GM12865 (cell line): ENCODE results near the gene TMEM256.
"Not testable (repeated sequence)": the region's sequence is repeated elsewhere in the genome, so short reads cannot be mapped to it uniquely, and the experiment has no call there.

Experiments used
- DNase-seq: peaks from one replicate; pipeline ENCODE4 v3.0.0; 2010; ENCODE audit warnings: low read depth
- H3K4me3 ChIP-seq: 2 replicates; pipeline ENCODE4 v1.5.1; 2011; ENCODE audit warnings: mild to moderate bottlenecking, low read depth, low read length, control low read depth
- TF ChIP-seq, protein P1 (sequence below): IDR thresholded peaks from 2 replicates; pipeline ENCODE4 v1.5.1; 2011; ENCODE audit warnings: low read length, control low read depth, low read depth, inconsistent platforms; ENCODE audit not compliant: insufficient read depth; ENCODE audit errors: missing control alignments

TMEM256 gene

GRCh38 chr17:7370853-7371252 is 33.0 kb downstream of the TMEM256 start:
- no peak for DNase-seq
- TF ChIP-seq, protein P1, sequence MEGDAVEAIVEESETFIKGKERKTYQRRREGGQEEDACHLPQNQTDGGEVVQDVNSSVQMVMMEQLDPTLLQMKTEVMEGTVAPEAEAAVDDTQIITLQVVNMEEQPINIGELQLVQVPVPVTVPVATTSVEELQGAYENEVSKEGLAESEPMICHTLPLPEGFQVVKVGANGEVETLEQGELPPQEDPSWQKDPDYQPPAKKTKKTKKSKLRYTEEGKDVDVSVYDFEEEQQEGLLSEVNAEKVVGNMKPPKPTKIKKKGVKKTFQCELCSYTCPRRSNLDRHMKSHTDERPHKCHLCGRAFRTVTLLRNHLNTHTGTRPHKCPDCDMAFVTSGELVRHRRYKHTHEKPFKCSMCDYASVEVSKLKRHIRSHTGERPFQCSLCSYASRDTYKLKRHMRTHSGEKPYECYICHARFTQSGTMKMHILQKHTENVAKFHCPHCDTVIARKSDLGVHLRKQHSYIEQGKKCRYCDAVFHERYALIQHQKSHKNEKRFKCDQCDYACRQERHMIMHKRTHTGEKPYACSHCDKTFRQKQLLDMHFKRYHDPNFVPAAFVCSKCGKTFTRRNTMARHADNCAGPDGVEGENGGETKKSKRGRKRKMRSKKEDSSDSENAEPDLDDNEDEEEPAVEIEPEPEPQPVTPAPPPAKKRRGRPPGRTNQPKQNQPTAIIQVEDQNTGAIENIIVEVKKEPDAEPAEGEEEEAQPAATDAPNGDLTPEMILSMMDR, result no peak
- no peak overlapping the region for H3K4me3 ChIP-seq

- TF ChIP-seq, protein P1, result no peak
- H3K4me3 ChIP-seq, result no peak overlapping the region
- DNase-seq, result no peak
These were observed 34.1 kb downstream of the TMEM256 start for GRCh38 chr17:7369825-7370224.

DNA sequence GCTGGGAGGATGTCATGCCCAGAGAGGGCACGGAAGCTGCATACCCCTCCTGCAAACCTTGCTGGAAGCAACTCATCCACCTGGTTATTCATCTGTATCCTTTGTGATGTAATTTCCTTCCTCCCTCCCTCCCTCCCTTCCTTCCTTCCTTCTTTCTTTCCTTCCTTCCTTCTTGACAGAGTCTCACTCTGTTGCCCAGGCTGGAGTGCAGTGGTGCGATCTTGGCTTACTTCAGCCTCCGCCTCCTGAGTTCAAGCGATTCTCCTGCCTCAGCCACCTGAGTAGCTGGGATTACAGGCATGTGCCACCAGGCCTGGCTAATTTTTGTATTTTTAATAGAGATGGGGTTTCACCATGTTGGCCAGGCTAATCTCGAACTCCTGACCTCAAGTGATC is 35.3 kb downstream of the TMEM256 start:
- not testable (repeated sequence) for H3K4me3 ChIP-seq, DNase-seq

GRCh38 chr17:7367918-7368598 is 35.8 kb downstream of the TMEM256 start:
- DNase-seq, result no peak
- no peak overlapping the region for H3K4me3 ChIP-seq
- TF ChIP-seq, protein P1, result no peak

DNA sequence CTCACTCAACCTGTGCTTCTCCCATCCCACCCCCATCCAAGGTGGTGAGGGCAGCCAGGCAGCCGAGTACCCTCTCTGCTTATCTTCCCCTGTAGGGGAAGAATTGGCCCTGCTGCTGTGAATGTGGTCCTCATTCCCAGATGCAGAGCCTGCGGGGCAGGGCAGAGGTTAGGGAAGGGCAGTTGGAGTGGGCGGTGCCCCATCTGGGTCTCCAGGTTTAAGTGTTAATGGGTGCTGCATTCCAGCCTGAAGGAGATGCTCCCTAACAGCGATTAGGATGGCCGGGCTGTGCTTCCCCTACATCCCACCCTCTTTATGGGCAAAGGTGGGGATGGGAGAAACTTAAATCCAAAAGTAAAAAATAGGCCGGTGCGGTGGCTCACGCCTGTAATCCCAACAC is 36.8 kb downstream of the TMEM256 start:
- H3K4me3 ChIP-seq, result no peak overlapping the region
- TF ChIP-seq, protein P1, result no peak
- no peak for DNase-seq

DNA sequence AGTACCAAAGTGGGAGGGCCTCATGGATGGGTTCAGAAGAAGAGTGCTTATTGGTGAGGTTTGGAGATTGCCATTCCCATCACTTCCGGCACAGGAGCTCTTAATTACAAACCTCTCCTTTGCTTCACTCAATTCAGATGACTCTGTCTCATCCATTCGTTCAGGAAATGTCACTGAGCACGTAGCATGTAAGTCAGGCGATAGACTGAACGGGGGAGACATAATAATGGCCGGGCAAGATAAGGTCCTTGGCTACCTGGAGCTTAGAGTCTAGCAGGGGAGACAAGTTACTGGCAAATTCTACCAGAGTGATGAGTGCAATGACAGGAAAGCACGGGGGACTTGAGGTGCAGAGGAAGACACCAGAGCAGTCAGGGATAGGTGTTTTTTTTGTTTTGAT is 37.9 kb downstream of the TMEM256 start:
- DNase-seq, H3K4me3 ChIP-seq: not testable (repeated sequence)

DNA sequence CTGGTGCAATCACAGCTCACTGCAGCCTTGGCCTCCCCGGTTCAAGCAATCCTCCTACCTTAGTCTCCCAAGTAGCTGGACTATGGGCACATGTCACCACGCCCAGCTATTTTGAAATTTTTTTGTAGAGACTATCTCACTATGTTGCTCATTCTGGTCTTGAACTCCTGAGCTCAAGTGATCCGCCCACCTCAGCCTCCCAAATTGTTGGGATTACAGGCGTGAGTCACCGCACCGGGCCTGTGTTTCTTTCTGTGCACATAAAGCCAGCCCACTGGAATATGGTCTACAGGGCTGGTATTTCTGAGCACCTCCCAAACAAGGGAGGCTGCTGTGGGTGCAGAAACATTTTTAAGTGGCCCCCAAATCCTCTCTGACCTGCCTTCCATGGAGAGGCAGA is 40.6 kb downstream of the TMEM256 start:
- TF ChIP-seq, protein P1, result no peak
- DNase-seq, result no peak
- no peak overlapping the region for H3K4me3 ChIP-seq

GRCh38 chr17:7361906-7362305 is 42.0 kb downstream of the TMEM256 start:
- no peak overlapping the region for H3K4me3 ChIP-seq
- TF ChIP-seq, protein P1, result no peak
- DNase-seq, result no peak
